DOHH2 (cell line): ENCODE data around the gene DNAH6.

Experiments used
- EZH2phosphoT487 ChIP-seq: fragments of 200-600 bp; sonication (generic); IDR thresholded peaks from 2 replicates; pipeline ENCODE4 v1.6.1; 2017; ENCODE audit warnings: borderline replicate concordance, mild to moderate bottlenecking, antibody characterized with exemption, low read length, moderate library complexity, mixed read lengths
- TF ChIP-seq, protein P1 (sequence below): fragments of 200-600 bp; sonication (generic); IDR thresholded peaks from one replicate; pipeline ENCODE4 v1.5.1; 2014; ENCODE audit warnings: antibody characterized with exemption, mild to moderate bottlenecking, low read depth, low read length; ENCODE audit not compliant: poor library complexity, severe bottlenecking

DNA sequence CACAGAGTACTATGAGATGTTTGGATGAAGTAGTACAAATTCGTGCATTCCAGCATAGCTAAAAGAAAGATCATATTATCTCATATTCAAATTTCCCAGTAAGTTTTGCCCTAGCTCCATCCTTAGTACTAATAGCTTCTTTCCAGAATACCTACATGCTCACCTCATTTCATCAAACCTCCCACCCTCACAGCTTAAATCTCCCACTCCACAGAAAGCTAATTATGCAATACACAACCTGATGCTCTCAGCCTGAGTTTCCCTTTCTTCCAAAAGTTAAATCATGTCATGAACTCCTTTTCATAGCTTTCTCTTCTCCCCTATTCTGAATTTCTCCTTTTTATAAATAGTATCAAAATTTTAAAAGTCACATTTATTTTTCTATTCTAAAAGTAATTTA, 34.6 kb downstream of the DNAH6 start:
- TF ChIP-seq, protein P1, sequence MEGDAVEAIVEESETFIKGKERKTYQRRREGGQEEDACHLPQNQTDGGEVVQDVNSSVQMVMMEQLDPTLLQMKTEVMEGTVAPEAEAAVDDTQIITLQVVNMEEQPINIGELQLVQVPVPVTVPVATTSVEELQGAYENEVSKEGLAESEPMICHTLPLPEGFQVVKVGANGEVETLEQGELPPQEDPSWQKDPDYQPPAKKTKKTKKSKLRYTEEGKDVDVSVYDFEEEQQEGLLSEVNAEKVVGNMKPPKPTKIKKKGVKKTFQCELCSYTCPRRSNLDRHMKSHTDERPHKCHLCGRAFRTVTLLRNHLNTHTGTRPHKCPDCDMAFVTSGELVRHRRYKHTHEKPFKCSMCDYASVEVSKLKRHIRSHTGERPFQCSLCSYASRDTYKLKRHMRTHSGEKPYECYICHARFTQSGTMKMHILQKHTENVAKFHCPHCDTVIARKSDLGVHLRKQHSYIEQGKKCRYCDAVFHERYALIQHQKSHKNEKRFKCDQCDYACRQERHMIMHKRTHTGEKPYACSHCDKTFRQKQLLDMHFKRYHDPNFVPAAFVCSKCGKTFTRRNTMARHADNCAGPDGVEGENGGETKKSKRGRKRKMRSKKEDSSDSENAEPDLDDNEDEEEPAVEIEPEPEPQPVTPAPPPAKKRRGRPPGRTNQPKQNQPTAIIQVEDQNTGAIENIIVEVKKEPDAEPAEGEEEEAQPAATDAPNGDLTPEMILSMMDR: no peak
- TF ChIP-seq EZH2phosphoT487: no peak
